Activated CD8-positive, alpha-beta memory T cell treated with anti-CD3 and anti-CD28 coated beads, Interleukin-2, amount 50 U/mL, for 48 hours (primary cell): ENCODE data around the gene MUC5AC.

ENCODE experiments used
- DNase-seq: peaks from one replicate; pipeline ENCODE4 v3.0.0-alpha.2; 2020

MUC5AC gene

DNA sequence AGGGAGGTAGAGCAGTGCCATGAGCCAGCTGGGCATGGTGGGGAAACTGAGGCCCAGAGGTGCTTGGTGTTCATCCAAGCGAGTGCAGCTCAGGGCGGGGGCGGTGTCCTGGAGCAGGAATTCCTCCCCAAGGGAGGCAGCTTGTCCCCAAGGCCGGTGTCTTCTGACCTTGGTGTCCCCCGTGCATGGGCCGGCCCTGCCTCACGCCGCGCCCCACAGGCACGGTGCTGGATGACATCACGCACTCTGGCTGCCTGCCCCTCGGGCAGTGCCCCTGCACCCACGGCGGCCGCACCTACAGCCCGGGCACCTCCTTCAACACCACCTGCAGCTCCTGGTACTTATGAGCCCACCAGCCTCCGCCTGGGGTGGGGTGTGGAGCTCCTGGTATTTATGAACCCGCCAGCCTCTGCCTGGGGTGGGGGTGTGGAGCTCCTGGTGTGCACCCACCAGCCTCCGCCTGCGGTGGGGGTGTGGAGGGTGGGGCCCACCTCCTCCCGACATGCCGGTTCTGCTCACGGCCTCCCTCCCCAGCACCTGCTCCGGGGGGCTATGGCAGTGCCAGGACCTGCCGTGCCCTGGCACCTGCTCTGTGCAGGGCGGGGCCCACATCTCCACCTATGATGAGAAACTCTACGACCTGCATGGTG lies 71.8 kb downstream of the MUC5AC start:
- no peak for DNase-seq

DNA sequence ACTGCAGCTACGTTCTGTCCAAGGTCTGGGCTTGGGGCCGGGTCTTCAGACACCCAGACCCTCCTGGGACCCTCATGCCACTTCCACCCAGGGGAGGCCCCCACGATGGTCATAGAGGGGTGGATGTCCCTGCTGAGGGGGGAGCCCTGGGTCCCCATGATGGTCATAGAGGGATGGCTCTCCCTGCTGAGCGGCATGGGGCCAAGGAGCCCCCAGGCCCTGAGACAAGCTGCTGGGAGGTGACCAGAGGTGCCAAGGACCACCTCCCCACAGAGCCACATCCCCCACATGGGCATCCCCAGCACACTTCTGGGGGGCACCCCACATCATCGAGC lies 72.3 kb downstream of the MUC5AC start:
- DNase-seq, result no peak

DNA sequence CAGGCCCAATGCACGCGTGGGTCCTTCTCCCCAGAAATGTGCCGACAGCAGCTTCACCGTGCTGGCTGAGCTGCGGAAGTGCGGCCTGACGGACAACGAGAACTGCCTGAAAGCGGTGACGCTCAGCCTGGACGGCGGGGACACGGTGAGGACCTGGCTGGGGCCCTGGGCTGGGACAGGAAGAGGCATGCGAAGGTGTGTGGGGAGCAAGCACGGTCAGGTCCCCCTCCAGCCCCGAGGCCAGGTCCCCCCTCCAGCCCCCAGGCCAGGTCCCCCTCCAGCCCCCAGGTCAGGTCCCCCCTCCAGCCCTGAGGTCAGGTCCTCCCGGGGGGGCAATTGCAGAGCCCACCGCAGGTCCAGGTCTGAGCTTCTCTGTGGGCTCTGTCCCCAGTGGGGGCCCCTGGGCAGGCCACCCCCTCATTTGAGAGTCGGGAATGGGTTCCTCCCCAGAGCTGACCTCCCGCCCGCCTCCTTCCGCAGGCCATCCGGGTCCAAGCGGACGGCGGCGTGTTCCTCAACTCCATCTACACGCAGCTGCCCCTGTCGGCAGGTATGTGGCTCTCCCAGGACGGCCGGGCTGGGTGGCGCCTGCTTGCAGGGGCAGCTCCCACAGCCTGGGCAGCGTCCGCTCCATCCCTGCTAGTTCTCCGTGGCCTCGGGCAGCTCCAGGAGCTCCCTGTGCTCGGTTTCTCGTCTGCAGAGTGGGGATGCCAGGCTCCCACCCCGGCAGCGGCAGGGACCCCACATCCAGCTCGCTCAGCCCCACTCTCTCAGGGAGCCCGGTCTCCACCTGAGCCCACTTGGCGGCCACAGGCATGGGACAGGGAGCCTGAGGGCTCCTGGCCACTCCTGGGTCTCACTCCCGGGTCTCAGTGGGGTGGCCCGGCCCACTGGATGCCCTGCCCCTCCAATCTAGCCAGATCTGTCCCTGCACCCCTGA lies 73.0 kb downstream of the MUC5AC start:
- no peak for DNase-seq

DNA sequence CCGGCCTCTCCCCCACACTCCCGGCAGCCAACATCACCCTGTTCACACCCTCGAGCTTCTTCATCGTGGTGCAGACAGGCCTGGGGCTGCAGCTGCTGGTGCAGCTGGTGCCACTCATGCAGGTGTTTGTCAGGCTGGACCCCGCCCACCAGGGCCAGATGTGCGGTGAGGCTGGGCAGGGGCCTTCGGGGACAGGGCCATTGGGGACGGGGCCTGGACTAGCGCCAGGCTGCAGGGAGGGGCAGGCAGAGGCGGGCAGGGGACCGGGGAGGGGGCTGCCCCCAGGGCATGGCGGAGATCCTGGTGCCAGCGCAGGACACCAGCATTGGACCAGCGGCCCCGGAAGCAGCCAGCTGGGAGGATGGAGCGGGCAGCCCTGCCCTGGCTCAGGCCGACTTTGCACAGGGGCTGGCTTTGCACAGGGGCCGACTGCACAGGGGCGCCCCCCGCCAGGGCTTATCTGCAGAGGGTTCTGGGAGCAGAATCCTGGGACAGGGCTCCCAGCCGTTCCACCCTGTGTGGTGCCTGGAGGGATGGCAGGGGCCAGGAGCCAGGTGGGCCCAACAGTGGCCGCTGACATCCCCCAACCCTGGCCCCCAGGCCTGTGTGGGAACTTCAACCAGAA lies 73.8 kb downstream of the MUC5AC start:
- no peak for DNase-seq

DNA sequence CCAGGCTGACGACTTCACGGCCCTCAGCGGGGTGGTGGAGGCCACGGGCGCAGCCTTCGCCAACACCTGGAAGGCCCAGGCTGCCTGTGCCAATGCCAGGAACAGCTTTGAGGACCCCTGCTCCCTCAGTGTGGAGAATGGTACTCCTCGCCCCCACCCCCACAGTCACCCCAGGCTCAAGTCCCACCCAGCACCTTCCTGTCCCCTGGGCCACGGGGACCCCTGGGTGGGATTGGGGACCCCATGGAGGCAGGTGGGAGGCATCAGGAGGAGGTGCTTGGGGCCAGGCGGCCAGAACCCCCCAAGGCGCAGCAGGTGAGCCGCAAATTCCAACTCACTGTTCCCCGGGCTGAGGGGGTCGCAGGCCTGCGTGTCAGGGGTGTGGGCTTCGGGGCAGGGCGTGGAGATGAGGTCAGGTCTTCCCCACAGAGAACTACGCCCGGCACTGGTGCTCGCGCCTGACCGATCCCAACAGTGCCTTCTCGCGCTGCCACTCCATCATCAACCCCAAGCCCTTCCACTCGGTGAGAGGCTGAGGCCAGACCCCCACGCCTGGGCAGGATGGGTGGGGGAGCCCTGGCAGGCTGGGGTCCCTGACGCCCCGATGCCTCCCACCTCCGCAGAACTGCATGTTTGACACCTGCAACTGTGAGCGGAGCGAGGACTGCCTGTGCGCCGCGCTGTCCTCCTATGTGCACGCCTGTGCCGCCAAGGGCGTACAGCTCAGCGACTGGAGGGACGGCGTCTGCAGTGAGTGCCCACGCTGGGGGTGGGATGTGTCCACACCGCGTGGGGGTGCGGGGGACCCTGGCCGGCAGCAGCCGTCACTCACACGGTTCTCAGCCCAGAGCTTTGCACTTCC lies 74.5 kb downstream of the MUC5AC start:
- no peak for DNase-seq

DNA sequence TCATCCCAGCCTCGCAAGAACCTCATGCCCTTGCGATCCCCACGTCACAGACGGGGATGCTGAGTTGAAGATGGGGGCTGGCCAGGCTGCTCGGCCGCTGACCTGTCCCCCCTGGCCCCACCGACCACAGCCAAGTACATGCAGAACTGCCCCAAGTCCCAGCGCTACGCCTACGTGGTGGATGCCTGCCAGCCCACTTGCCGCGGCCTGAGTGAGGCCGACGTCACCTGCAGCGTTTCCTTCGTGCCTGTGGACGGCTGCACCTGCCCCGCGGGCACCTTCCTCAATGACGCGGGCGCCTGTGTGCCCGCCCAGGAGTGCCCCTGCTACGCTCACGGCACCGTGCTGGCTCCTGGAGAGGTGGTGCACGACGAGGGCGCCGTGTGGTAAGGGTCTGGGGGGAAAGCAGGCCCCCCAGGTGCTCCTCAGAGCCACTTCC lies 75.1 kb downstream of the MUC5AC start:
- no peak for DNase-seq

DNA sequence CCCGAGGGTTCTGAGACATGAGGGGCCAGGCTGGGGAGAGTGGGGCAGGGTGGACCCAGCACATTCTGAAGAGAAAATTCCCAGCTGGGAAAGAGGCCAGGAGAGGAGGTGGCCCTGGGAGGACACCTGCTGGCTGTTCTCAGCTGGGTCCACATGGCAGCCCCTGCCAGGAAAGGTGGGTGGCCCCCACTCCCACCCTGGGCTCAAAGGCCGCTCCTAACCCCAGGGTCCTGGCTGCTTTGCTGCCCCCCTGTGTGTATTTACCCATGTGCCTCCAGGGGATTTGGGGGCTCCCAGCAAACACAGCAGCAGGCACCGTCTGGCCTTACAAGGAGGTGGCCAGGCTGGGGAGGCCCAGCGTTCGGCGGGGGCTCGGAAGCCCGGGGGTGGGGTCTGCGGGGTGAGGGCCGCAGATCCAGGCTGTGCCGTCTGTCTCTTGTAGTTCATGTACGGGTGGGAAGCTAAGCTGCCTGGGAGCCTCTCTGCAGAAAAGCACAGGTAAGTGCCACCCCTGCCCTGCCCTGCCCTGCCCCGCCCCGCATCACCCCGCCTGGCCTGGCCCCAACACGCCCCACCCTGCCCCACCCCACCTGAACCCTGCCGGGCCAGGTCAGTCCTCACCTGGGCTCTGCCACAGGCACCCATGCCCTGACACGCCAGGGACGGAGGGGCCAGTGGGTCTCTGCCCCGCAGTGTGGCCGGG lies 75.7 kb downstream of the MUC5AC start:
- DNase-seq, result no peak

DNA sequence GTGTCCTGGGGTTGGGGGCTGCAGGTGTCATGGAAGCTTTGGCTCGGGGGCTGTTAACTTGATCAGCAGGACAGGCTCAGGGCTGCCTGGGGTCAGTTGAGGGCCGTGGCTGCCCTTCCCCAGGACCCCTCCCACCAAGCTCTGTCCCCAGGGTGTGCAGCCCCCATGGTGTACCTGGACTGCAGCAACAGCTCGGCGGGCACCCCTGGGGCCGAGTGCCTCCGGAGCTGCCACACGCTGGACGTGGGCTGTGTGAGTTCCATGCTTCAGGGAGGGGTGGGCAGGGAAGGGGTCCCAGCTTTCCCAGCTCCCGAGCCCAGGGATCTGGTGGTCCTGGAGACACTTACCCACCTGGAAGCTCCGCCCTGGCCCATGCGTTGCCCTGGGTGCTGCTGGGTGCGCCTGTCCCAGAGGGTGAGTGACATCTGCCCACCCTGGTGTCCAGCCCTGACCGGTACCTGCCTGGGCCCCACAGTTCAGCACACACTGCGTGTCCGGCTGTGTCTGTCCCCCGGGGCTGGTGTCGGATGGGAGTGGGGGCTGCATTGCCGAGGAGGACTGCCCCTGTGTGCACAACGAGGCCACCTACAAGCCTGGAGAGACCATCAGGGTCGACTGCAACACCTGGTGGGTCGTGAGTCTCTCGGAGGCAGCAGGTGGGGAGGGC lies 76.4 kb downstream of the MUC5AC start:
- no peak for DNase-seq

DNA sequence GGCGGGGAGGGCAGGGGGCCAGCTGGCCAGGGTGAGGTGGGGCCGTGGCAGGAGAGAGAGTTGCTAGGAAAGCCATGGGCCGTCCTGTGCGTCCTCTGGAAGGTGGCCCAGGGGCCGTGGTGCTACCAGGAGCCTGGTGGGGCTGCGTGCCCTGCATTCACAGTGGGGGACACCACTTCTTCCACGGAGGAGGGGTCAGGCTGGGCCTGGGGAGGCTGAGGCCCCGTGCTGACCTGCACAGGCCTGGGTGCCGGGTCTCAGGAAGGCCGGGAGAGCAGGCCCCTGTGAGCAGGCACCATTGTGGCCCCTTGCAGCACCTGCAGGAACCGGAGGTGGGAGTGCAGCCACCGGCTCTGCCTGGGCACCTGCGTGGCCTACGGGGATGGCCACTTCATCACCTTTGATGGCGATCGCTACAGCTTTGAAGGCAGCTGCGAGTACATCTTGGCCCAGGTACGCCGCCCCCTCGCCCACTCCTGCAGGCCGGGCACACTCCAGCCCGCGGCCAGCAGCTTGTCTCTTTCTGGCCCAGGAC lies 77.1 kb downstream of the MUC5AC start:
- DNase-seq, result no peak

DNA sequence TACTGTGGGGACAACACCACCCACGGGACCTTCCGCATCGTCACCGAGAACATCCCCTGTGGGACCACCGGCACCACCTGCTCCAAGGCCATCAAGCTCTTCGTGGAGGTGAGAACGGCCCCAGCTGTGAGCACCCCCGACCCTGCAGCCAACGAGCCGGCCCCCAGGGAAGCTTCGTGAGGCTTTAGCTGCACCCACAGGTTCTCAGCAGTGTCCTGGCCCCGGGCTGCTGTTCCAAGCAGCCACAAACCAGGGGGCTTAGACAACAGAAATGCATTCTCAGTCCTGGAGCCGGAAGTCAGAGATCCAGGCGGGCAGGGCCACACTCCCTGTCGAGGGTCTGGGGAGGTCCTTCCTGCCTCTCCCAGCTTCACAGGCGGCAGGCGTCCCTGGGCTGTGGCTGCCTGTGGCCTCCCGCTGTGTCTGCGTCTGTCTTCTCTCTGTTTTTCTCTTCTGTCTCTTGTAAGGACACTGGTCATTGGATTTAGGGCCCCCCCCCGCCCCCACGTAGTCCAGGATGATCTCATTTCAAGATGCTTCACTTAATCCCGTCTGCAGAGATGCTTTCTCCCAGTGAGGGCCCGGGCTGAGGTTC lies 77.7 kb downstream of the MUC5AC start:
- no peak for DNase-seq

DNA sequence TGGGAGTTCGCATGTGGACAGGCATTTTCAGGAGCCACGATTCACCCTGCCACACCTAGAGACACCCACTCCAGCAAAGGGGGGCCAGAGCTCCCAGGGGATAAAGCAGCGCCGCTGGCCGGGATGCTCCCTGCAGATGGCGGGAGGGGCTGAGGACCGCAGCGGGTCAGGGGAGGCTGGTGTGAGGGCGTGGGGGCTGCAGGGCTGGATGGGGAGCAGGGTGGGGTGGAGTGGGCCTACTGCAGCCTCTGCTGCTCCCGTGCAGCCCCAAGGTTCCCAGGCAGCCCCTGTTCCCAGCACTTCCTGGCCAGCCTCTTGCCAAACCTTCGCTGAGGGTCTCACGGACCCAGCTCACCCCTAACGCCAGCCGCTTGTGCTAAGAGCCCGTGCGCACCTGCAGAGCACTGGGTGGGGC lies 78.2 kb downstream of the MUC5AC start:
- no peak for DNase-seq

DNA sequence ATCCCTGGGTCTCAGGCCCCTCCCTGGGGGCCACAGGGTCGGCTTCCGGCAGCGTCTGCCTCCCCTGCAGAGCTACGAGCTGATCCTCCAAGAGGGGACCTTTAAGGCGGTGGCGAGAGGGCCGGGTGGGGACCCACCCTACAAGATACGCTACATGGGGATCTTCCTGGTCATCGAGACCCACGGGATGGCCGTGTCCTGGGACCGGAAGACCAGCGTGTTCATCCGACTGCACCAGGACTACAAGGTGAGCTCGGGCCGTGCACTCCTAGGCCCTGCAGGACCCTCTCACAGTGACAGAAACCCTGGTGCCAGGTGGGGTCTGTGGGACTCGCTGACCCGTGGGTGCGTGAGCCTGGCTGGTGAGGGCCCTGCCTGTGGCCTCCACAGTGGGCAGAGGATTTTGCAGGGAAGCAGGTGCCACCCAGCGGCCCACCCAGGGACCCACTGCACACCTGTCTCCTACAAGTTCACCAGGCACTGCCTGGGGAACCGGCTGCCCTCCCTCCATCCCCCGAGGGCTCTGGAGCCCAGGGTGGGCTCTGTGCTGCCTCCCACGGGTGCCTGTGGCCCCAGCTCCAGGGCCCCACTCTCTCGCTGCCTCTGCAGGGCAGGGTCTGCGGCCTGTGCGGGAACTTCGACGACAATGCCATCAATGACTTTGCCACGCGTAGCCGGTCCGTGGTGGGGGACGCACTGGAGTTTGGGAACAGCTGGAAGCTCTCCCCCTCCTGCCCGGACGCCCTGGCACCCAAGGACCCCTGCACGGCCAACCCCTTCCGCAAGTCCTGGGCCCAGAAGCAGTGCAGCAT lies 78.8 kb downstream of the MUC5AC start:
- no peak for DNase-seq

DNA sequence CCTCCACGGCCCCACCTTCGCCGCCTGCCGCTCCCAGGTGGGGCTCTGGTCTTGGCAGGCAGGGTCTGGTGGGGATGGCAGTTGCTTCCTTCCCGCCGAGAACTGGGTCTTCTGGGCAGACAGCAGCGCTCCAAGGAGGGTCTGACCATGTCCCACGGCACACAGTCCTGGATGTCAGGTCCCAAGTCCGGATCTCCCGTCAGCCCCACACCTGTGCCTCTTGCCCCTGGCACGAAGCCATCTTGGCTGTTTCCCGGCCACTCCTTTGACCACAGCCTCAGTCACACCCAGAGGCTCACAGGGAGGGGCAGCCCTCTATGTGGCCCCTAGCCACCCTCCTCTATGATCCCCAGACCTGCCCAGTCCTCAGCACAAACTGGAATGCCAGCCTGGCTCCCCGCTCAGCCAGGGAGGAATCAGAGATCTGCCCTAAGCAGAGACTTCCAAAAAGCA lies 79.4 kb downstream of the MUC5AC start:
- no peak for DNase-seq

DNA sequence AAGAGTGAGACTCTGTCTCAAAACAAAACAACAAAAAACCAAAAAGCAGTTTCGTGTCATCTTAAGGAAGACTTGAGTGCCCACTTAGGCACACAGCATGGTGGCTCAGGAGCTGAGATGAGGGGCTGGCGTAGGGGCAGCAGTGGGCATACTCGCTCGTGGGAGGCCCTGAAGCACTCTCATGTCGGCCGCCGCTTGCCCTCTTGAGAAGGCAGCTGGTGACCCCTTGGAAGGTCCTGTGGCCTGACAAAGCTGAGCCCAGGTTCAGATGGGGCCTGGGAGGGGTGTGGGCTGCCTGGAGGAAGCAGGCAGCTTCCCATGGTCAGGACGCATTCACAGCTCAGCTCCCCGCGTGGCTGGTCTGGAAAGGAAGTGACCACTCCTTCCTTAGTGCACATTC lies 80.1 kb downstream of the MUC5AC start:
- DNase-seq, result no peak

DNA sequence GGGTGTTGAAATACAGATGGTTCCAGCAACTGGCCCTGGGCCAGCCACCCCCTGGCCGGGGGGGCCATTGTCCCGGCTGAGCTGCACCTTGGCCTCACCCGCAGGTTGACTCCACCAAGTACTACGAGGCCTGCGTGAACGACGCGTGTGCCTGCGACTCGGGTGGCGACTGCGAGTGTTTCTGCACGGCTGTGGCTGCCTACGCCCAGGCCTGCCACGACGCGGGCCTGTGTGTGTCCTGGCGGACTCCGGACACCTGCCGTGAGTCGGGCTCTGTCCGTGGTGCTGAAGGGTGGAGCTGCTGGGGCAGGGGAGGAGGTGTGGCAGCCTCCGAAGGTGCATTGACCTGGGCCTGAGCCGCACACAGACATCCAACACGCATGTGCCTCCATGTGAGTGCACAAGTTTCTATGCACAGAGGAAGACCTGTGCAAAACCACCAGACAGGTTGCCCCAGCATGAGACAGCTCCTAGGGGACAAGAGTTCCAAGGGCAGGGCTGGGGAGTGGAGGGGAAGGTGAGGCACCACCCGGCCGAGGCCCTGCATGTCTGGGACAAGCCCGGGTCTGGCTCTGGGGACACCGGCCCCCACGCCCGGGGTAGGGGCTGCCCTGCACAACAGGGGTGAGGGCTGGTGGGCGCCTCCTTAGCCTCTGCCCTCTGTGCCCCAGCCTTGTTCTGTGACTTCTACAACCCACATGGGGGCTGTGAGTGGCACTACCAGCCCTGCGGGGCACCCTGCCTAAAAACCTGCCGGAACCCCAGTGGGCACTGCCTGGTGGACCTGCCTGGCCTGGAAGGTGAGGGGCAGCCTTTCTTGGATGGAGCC lies 81.2 kb downstream of the MUC5AC start:
- no peak for DNase-seq

DNA sequence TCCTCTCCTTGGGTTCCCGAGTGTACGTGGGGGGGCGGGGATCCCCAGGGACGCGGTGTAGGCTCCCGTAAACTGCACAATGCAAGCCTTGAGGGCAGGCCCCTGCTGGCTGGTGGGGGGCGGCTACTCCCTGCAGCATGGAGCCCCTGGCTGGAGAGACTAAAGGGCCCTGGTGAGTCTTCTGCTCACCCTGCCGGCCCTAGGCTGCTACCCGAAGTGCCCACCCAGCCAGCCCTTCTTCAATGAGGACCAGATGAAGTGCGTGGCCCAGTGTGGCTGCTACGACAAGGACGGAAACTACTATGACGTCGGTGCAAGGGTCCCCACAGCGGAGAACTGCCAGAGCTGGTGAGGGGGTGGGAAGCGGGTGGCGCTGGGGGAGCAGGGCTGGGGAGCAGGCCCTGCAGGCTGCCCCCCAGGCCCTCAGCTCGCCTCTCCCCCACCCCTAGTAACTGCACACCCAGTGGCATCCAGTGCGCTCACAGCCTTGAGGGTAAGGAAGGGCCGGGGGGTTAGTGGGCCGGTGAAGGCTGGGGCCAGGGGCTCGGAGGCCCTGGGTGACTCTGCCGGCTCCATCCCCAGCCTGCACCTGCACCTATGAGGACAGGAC lies 81.9 kb downstream of the MUC5AC start:
- DNase-seq, result no peak

DNA sequence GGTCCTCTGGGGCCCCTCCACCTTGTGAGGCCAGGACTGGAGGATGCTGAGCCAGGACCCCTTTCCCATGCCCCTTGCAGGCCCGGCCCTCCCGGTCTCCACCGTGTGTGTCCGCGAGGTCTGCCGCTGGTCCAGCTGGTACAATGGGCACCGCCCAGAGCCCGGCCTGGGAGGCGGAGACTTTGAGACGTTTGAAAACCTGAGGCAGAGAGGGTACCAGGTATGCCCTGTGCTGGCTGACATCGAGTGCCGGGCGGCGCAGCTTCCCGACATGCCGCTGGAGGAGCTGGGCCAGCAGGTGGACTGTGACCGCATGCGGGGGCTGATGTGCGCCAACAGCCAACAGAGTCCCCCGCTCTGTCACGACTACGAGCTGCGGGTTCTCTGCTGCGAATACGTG lies 83.0 kb downstream of the MUC5AC start:
- DNase-seq, result no peak

DNA sequence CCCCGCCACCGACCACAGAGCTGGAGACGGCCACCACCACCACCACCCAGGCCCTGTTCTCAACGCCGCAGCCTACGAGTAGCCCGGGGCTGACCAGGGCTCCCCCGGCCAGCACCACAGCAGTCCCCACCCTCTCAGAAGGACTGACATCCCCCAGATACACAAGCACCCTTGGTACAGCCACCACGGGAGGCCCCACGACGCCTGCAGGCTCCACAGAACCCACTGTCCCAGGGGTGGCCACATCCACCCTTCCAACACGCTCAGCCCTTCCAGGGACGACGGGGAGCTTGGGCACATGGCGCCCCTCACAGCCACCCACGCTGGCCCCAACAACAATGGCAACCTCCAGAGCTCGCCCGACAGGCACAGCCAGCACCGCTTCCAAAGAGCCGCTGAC lies 84.0 kb downstream of the MUC5AC start:
- no peak for DNase-seq

DNA sequence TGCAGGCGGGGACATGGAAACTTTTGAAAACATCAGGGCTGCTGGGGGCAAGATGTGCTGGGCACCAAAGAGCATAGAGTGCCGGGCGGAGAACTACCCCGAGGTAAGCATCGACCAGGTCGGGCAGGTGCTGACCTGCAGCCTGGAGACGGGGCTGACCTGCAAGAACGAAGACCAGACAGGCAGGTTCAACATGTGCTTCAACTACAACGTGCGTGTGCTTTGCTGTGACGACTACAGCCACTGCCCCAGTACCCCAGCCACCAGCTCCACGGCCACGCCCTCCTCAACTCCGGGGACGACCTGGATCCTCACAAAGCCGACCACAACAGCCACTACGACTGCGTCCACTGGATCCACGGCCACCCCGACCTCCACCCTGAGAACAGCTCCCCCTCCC lies 84.5 kb downstream of the MUC5AC start:
- no peak for DNase-seq
